Hepatocyte (in vitro differentiated cells): ENCODE data around the gene TPRA1. TPM values are rescaled to one million over a fixed set of nuclear protein-coding genes. Genes with fewer than 3 reads are reported as not detected.

ENCODE experiments used
- DNase-seq: peaks from one replicate; pipeline ENCODE4 v3.0.0-alpha.2; 2016; ENCODE audit warnings: low spot score
- H2AFZ ChIP-seq: fragments of 200-600 bp; sonication (generic); 2 replicates; pipeline ENCODE4 v1.6.0; 2016; ENCODE audit warnings: antibody characterized with exemption, mild to moderate bottlenecking
- H3K27ac ChIP-seq: fragments of 200-600 bp; sonication (generic); 2 replicates; pipeline ENCODE4 v1.5.1; 2016; ENCODE audit warnings: mild to moderate bottlenecking
- H3K27me3 ChIP-seq: fragments of 200-600 bp; sonication (generic); 2 replicates; pipeline ENCODE4 v1.6.1; 2016
- H3K36me3 ChIP-seq: fragments of 200-600 bp; sonication (generic); replicated peaks from 2 replicates; pipeline ENCODE4 v1.5.1; 2016; ENCODE audit warnings: low read depth; ENCODE audit not compliant: insufficient read depth
- H3K4me1 ChIP-seq: fragments of 200-600 bp; sonication (generic); 2 replicates; pipeline ENCODE4 v1.5.1; 2016; ENCODE audit warnings: mild to moderate bottlenecking, moderate library complexity; ENCODE audit not compliant: insufficient read depth
- H3K4me2 ChIP-seq: fragments of 200-600 bp; sonication (generic); 2 replicates; pipeline ENCODE4 v1.6.0; 2016
- H3K4me3 ChIP-seq: fragments of 200-600 bp; sonication (generic); 2 replicates; pipeline ENCODE4 v1.5.1; 2016; ENCODE audit warnings: mild to moderate bottlenecking
- H3K79me2 ChIP-seq: fragments of 200-600 bp; sonication (generic); 2 replicates; pipeline ENCODE4 v1.6.0; 2017; ENCODE audit warnings: mild to moderate bottlenecking
- H3K9me2 ChIP-seq: fragments of 200-600 bp; sonication (generic); replicated peaks from 2 replicates; pipeline ENCODE4 v1.6.0; 2017; ENCODE audit warnings: mild to moderate bottlenecking; ENCODE audit not compliant: insufficient read depth
- H3K9me3 ChIP-seq: fragments of 200-600 bp; sonication (generic); 2 replicates; pipeline ENCODE4 v1.5.1; 2016; ENCODE audit warnings: low read depth, mild to moderate bottlenecking
- H4K20me1 ChIP-seq: fragments of 200-600 bp; sonication (generic); 2 replicates; pipeline ENCODE4 v1.6.0; 2016; ENCODE audit warnings: mild to moderate bottlenecking; ENCODE audit not compliant: insufficient read depth, poor library complexity, severe bottlenecking
- EZH2 ChIP-seq: fragments of 200-600 bp; sonication (generic); IDR thresholded peaks from 2 replicates; pipeline ENCODE4 v1.6.1; 2016; ENCODE audit warnings: antibody characterized with exemption, mild to moderate bottlenecking, borderline replicate concordance
- EZH2phosphoT487 ChIP-seq: fragments of 200-600 bp; sonication (generic); IDR thresholded peaks from one replicate; pipeline ENCODE4 v1.6.1; 2018; ENCODE audit warnings: antibody characterized with exemption, mild to moderate bottlenecking, low read depth, moderate library complexity; ENCODE audit not compliant: unreplicated experiment, severe bottlenecking
- WGBS: methylation state at CpG from one replicate; pipeline ENCODE4 v1.1.6; 2016; ENCODE audit warnings: low lambda C conversion rate; ENCODE audit errors: missing lambda C conversion rate; 5-methylcytosine and 5-hydroxymethylcytosine counted together
- polyA plus RNA-seq: library from polyadenylated mRNA; unstranded; fragments of >200 nt; fragmentation: Nextera tagmentation; extraction: Ambion mirVana; gene quantifications from 2 replicates; pipeline ENCODE4 v1.2.1, GENCODE V29; 2016
- total RNA-seq: library from RNA; depleted of rRNA; stranded (reverse); fragments of >200 nt; gene quantifications from 2 replicates; pipeline ENCODE4 v1.2.3, GENCODE V29; 2014
- TF ChIP-seq, protein P1 (sequence below): fragments of 200-600 bp; sonication (generic); IDR thresholded peaks from 2 replicates; pipeline ENCODE4 v1.5.1; 2016; ENCODE audit warnings: antibody characterized with exemption, mild to moderate bottlenecking; ENCODE audit not compliant: poor library complexity

The TPRA1 gene
- total and polyA plus RNA-seq, 2 experiments from 2014 or later, result 41.0 to 57.2 TPM

- no peak overlapping the region for H2AFZ ChIP-seq
- H4K20me1 ChIP-seq, result no peaks in the 10 kb centered on the region
- no peaks in the 10 kb centered on the region for H3K79me2 ChIP-seq
- H3K4me2 ChIP-seq, result no peak overlapping the region
- H3K4me3 ChIP-seq, result no peak overlapping the region
- H3K4me1 ChIP-seq, result peaks cover 12% of the 10 kb centered on the region
- H3K27me3 ChIP-seq, result no peaks in the 10 kb centered on the region
- 74% methylated on average over 14 of the region's 14 CpGs for WGBS
- H3K27ac ChIP-seq, result no peak overlapping the region
- peak; percentile 48 for DNase-seq
- no peaks in the 10 kb centered on the region for H3K9me2 ChIP-seq
- TF ChIP-seq EZH2, result no peak
- no peak for TF ChIP-seq EZH2phosphoT487
- TF ChIP-seq, protein P1, sequence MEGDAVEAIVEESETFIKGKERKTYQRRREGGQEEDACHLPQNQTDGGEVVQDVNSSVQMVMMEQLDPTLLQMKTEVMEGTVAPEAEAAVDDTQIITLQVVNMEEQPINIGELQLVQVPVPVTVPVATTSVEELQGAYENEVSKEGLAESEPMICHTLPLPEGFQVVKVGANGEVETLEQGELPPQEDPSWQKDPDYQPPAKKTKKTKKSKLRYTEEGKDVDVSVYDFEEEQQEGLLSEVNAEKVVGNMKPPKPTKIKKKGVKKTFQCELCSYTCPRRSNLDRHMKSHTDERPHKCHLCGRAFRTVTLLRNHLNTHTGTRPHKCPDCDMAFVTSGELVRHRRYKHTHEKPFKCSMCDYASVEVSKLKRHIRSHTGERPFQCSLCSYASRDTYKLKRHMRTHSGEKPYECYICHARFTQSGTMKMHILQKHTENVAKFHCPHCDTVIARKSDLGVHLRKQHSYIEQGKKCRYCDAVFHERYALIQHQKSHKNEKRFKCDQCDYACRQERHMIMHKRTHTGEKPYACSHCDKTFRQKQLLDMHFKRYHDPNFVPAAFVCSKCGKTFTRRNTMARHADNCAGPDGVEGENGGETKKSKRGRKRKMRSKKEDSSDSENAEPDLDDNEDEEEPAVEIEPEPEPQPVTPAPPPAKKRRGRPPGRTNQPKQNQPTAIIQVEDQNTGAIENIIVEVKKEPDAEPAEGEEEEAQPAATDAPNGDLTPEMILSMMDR, result no peak
- no peaks in the 10 kb centered on the region for H3K36me3 ChIP-seq
- H3K9me3 ChIP-seq, result no peaks in the 10 kb centered on the region
Measured at GRCh38 chr3:127542441-127542952, 48.0 kb downstream of the TPRA1 start.

- Histone ChIP-seq H3K36me3 (no peaks in the 10 kb centered on the region), H3K4me2 (no peak overlapping the region), H3K9me2 (no peaks in the 10 kb centered on the region), H3K4me1 (peaks cover 7% of the 10 kb centered on the region), H3K27me3 (no peaks in the 10 kb centered on the region), H3K4me3 (no peak overlapping the region), H3K79me2 (no peaks in the 10 kb centered on the region), H3K27ac (no peak overlapping the region), H4K20me1 (no peaks in the 10 kb centered on the region), H2AFZ (no peak overlapping the region), H3K9me3 (no peaks in the 10 kb centered on the region)
- WGBS, result 82% methylated on average over 5 of the region's 5 CpGs
- TF ChIP-seq, protein P1, result no peak
- TF ChIP-seq EZH2phosphoT487 (no peak), EZH2 (no peak)
- DNase-seq, result no peak
Measured at GRCh38 chr3:127541320-127541719, 49.2 kb downstream of the TPRA1 start.

DNA sequence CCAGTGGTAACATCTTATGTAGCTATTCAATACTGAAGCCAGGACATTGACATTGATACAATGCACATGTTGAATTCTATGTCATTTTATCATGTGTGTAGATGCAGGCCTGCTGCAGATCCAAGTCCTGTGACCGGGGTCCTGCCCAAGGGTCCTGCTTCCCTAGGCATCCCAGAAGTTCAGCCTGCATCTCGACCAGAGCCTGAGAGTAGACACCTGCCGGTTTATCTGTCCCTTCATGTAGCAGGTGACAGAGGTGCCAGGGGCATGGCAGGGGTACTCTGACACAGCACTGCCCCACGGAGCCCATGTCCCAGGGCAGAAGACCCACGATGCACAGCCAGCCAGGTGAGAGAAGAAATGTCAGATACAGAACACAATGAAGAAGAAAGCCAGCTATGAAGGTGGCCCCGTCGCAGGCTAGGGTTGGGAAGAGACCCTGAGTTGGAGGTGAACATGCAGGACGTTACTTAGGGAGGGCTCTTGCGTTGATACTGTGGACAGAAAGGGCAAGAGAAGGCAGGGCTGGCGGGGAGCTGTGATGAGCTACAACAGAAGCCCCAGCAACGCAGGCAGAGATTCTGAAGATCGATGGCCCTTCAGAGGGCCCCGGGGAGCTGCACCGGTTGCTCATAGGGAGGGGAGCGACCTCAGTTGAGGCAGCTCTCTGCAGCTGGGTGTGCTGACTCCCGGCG lies 51.0 kb downstream of the TPRA1 start:
- H4K20me1 ChIP-seq, result no peaks in the 10 kb centered on the region
- H3K4me3 ChIP-seq, result no peak overlapping the region
- H3K36me3 ChIP-seq, result no peaks in the 10 kb centered on the region
- no peak overlapping the region for H3K27ac ChIP-seq
- no peaks in the 10 kb centered on the region for H3K79me2 ChIP-seq
- no peak overlapping the region for H3K4me2 ChIP-seq
- no peaks in the 10 kb centered on the region for H3K9me2 ChIP-seq
- no peaks in the 10 kb centered on the region for H3K9me3 ChIP-seq
- no peaks in the 10 kb centered on the region for H3K27me3 ChIP-seq
- 80% methylated on average over 15 of the region's 17 CpGs for WGBS
- no peak for DNase-seq
- peaks cover 7% of the 10 kb centered on the region for H3K4me1 ChIP-seq
- TF ChIP-seq, protein P1, result no peak
- TF ChIP-seq EZH2, result no peak
- TF ChIP-seq EZH2phosphoT487, result no peak
- no peak overlapping the region for H2AFZ ChIP-seq
